HG03097 (cell line): ENCODE results near the gene EPB41.
"Not testable (repeated sequence)": the region's sequence is repeated elsewhere in the genome, so short reads cannot be mapped to it uniquely, and the experiment has no call there.

Experiments
- ATAC-seq: cut with Tn5 transposase; IDR thresholded peaks from one replicate; pipeline ENCODE4 v1.9.1; 2021; ENCODE audit not compliant: unreplicated experiment, low FRiP score

Gene EPB41

DNA sequence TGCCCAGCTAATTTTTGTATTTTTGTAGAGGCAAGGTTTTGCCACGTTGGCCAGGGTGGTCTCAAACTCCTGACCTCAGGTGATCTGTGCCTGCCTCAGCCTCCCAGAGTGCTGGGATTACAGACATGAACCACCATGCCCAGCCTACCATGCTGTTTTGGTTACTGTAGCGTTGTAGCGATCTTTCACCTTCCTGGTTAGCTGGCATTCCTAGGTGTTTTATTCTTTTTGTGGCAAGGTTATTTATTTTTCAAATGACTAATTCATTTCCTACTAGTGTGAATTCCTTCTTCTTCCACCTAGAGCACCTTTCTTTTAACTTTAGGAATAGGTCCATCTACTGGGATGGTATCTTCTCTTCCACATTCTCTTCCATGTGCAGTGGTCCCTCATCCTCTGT lies 180.1 kb downstream of the EPB41 start:
- ATAC-seq: no peak

DNA sequence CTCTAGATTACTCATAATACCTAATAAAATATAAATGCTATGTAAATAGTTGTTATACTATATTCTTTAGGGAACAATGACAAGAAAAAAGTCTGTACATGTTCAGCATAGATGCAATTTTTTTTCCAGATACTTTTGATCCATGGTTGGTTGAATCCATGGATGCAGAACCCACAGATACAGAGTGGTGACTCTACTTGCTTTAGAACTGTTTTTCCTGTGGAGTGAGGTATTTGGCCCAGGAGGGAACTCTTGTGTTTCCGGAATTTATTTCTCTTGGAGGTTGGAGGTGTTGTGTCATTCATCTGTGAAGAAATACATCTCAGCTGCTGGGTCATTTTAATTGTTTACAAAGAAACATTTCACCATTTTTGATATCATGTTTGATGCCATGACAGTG lies 180.6 kb downstream of the EPB41 start:
- no peak for ATAC-seq

DNA sequence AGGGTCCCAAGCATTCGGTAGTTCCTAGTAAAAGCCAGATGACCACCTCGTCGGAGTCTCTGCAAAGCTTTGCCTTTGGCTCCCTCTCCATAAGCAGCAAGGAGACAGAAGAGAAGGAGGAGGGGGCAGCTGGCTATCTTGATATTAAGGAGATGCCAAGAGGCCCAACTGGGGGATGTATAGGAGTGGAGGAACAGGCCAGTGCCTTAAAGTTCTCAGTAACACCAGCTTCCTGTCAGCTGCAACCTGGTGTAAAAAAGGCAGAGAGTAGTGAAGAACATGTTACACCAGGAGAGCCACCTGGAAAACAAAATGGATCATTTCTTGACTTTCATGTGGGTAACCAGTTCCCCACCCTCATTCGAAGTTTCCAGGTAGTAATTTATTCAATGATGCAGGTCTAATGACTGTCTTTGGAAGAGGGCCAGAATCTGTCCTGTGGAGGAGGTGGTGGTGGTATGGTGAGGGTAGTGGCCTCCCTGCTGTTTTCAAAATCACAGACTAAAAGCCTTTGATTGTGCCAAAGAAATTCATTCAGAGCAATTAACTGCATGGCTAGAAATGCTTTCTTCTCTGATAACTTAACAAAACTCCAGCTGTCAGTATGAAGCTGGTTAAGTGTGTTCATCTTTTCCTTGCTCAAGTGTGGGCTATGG lies 182.0 kb downstream of the EPB41 start:
- ATAC-seq: no peak

DNA sequence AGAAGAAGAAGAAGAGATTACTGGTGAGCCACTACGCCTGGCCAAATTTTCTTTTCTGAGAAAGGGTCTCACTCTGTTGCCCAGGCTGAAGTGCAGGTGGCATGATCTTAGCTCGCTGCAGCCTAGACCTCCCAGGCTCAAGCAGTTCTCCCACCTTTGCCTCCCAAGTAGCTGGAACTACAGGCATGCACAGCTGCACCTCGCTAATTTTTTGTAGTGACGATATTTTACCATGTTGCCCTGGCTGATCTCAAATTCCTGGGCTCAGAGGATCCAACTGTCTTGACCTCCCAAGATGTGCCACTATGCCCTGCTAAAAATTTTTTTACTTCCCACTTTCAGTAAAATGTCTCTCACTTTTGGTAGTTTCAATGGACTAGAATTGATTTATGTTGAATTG lies 184.9 kb downstream of the EPB41 start:
- no peak for ATAC-seq

DNA sequence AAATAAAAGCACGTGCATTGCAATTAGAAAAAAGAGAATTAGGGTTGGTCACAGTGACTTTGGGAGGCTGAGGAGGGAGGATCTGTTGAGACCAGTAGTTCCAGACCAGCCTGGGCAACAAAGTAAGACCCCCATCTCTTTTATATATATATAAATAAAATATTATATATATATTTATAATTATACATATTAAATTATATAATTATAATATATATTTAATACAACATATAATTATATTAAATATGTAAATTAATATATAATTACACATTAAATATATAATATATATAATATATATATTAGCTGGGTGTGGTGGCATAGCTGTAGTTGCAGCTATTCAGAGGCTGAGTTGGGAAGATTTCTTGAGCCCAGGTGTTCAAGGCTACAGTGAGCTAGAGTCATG lies 186.1 kb downstream of the EPB41 start:
- ATAC-seq: no peak

DNA sequence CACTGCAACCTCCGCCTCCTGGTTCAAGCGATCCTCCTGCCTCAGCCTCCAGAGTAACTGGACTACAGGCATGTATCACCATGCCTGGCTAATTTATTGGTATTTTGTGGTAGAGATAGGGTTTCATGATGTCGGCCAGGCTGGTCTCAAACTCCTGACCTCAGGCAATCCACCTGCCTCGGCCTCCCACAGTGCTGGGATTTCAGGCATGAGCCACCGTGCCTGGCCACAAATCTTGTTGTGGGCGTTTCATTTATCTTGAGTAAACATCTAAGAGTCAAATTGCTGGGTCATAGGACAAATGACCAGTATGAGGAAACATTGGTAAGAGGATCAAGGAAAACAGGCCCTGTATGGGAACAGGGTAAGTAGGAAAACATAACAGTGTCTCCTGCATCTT lies 191.5 kb downstream of the EPB41 start:
- no peak for ATAC-seq

DNA sequence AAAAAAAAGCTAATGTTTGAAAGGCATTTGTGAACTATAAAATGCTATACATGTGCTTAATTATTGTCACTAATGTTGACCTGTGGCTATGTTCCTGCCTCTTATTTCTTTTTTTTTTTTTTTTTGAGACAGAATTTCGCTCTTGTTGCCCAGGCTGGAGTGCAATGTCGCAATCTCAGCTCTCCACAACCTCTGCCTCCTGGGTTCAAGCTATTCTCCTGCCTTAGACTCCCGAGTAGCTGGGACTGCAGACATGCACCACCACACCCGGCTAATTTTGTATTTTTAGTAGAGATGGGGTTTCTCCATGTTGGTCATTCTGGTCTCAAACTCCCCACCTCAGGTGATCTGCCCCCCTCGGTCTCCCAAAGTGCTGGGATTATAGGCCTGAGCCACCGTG lies 193.7 kb downstream of the EPB41 start:
- ATAC-seq: not testable (repeated sequence)

DNA sequence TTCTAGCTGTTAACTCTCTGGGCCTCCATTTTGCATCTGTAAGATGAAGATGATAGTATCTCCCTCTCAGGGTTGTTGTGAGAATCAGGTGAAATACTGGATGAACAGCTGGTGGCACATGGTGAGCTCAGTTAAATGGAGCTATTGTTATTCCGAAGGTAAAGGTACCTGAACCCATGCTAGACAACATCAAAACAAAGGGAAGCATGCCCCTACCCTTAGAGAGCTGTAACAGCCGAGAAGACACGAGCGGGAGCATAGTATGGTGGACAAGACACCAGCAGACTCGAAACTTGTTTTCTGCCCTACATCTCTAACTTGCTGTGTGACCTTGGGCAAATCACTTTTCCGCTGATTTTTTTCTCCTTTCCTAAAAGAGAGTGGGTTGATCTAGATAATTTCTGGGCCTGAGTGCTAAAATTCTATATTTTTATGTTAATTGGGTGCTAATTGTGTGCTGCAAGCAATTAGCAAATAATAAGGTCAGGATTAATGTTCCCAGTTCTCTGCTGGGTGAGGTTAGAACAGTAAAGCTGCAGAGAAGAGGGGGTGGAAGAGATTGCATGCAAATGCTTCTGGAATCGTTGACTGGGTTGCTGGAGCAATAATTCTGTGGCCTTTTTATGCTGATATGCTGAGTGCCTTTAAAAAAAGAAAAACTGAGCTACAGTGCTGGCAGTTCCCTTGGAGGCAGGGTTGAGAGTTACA lies 198.5 kb downstream of the EPB41 start:
- no peak for ATAC-seq

DNA sequence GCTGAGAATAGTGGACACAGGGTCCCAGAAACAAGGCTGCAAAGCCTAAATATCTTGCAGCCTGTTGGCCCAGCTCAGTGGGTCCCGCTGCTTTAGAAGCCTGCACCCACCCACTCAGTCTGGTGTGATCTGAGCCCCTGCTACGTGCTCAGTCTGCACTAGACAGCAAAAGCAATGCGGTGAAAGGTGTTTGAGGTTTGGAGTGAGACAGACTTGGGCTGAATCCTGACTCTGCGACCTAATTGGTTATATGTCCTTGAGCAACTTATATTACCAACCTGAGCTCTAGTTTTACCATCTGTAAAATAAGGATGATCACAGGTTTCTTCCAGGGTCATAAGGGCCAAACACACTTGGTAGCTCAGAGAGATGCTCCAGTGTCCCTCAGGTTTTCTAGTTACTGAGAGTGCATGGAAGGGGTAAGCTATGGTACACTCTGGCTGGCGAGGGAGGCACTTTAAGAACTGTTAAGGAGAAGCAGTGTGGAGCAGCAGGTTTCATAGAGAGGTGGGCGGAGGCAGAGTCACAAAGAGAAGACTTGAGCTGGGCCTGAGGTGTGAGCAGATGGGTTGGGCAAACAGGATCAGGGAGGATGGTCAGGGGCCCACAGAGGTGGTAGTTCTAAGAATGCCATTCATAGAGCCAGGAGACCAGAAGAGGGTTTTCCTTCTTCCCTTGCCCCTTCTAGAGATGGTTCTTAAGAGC lies 199.2 kb downstream of the EPB41 start:
- ATAC-seq: no peak

DNA sequence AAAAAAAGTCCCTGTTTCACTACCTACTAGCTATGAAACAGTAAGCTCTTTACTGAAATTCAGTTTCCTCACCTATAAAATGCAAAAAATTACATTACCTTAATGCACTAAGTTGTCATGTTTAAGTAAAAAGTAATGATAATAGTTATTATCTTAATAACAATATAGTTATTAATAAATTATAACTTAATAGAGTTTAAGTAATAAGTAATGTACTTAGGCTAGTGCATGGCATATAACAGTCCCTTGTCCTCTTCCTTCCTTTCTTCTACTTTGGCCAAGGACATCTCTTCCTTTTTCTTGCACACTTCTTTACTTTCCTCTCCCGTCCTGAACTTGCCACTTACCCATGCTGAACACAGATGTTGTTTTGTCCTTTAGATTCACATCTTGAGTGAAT lies 200.3 kb downstream of the EPB41 start:
- ATAC-seq: no peak

DNA sequence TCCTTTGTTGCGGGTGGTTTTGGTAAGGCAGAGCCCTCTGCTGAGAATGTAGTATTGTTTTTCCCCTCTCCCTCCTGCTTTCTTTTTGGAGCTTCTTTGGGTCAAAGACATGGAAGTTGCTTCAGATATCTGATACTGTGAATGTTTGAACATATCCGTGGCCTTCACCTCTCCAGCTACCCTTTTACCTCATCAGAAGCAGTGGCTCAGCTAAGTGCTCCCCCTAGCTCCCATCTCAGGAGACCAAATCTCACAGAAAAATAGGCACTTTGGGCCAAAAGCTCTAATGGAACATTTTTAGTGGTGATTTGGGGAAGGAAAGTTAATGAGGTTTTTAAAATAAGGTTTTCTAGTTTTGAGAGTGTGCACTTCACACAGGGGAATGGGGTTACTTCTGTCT lies 203.0 kb downstream of the EPB41 start:
- ATAC-seq: no peak

DNA sequence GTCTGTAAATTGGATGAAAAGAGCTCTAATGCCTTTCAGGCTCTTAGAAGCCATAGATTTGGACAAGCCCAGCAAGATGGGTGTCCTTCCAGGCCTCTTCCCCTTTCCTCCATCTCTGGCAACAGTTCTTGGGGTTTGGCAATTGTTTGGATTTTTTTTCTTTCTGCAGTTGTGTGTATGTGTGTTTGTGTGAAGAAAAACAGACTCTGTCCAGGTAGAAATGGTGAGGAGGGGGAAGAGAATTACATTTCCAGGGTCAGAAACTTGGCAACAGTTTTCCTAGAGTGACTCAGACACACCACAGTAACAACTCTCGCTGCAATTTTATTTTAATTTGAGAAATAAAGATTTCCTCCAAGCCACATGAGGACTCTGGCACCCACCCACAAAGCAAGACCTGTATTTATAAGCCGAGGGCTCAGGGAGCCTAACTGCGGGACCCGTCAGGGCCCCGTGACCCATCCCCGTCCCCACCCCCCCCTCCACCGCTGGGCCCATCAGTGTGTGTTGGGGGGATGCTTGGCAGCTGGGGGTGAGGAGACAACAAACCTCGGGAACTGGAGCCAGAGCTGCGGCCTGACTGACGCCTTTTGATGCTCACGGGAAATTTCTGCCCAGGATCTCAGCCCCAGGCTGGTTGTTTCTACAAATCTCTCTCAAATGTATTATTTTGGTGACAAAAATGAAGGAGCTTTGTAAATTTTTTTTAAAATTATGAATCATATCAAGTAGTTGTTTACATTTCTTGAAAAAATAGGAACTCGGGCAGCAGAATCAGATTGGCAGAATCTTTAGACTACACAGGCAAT lies 205.0 kb downstream of the EPB41 start:
- ATAC-seq: no peak

DNA sequence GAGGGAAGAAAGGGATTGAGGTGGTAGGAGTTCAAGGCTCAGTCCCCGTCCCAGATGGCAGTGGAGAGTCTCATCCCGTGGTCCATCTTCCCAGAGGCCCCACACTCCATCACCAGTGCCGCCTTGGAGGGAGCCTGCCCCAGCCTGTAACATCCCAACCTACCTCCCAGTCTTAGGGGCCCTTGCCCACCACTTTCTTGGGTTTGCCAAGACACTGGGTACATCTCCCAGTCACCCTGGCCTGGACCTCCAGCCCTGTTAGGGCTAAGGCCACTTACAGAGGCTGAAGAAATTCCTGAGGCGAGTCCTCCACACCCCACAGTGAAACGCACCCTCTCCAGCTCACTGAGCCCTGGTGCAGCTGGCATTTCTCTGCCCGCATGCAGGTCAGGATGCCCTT lies 206.0 kb downstream of the EPB41 start:
- ATAC-seq: no peak

DNA sequence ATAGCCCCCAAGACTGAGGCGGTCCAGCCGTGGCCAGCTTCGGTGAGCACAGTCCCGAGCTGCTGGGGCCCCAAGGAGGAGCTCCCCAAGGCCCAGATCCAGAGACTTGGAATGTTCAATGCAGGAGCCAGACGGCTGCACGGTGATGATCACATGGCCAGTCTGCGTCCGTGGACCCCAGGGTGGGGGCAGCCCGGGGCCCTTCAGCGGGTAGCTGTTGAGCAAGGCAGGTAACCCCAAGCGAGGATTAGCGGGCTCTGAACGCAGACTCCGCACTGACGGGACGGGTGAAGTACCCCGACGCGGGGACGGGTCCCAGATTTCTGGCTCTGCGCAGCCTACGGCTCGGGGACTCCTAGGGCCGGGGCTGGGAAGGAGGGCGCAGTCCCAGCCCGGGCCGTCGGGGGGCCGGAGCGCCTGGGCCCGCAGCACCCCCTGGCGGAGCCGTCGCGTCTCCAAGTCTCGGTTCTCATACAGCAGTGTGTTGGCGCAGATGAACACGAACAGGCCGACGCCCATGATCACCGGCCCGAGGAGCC lies 206.6 kb downstream of the EPB41 start:
- no peak for ATAC-seq

DNA sequence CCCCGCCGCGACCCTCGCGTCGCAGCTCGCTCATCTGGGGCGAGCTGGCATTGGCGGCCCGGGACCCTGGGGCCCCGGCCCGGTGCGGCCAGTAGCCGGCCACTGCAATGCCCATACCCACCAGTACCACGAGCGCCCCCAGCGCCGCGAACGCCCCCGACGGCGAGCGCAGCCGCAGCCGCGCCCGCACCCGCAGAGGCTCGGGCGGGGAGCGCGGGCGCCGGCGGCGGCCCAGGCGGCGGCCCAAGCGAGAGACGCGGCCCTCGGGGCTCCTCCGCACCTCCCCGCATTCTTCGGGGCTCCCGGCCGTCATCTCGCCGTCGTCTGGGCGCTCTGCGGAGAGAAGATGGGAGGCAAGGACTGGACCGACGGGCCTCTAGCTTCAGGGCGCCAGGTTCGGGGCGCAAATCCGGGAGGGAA lies 207.2 kb downstream of the EPB41 start:
- no peak for ATAC-seq

DNA sequence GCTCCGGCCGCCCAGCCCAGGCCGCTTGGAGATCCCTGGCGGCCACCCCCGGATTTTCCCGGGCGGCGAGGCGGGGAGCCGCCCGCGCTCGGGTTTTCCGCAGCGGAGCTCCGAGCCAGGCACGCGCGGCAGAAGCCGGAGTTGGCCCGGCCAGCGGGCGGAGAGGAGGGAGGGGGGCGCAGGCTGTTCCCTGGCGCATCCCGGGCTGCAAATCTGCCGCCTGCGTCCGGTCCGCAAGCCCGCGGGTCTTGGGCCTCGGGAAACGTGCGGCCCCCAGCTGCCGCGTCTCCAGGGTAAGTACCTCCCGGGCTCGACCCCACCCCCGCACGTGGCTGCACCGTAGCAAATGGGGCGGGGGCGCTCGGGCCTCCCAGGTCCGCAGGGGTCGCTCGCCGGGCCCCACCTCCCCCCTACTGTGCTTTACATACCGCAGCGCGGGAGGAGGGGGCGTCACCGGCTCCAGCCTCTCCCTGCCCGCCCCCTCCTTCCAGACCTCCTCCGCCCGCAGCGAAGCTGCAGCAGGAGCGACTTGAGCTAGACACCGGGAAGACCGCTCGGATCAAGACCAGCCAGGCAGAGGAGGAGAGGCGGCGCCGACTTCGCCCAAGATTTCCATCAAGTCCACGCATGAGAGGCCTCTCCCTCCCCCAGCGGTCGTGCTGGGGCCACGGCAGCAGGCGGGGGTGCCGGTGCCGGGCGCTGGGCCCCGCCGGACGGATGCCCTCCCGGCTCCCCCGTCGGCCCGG lies 207.7 kb downstream of the EPB41 start:
- ATAC-seq: no peak

DNA sequence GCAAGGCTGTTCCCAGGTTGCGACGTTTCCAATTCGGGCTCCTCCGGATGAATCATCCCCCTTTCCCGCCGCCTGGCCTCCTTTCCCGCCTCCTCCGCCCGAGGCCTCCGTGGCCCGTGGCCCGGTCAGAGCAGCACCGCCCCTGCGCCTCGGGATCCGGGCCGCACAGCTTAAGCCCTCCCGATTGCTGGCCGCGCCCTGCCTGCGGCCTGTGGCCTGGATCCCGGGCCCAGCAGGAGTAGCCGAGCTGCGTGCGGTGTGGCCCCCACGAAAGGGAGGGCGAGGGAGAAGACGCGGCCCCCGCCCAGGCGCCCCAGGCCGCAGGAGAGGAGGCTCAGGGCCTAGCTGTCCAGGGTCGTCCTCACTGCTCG lies 208.3 kb downstream of the EPB41 start:
- no peak for ATAC-seq

DNA sequence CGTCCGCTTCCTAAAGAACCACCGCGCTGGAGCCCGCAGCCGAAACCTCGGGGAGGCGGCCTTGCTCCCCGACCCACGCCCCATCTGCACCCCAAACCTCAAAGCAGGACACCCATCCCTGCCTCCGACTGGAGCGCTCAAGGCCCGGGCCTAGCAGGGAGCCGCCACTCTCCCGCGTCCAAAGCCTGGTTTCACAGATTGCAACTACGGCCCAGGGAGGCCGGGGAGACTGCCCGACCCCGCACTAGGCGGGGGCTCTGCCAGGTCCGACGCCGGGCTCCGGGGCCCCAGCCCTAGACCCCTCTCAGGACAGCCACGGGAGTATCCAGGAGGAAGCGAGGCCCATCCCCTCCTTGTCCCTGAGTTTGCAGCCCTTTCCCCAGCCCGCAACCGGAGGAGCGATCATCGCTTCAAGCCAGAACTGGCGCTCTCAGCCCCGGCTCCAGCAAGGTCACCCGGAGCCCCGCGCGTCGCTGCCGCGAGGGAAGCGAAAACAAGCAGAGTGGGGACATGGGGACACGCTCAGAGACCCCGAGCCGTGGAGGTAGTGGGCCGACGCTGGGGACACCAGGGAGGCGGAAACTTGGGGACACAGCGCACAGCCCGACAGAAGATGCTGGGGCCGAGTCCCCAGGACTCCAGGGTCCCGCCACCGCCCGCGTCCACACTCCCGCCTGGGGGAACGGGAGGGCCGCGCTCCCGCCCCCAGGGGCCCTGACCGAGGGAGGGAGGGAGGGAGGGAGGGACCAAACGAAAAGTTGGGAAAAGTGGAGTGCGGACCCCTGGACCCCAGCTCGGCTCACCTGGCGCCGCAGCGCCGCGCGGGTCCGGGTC lies 208.9 kb downstream of the EPB41 start:
- no peak for ATAC-seq

DNA sequence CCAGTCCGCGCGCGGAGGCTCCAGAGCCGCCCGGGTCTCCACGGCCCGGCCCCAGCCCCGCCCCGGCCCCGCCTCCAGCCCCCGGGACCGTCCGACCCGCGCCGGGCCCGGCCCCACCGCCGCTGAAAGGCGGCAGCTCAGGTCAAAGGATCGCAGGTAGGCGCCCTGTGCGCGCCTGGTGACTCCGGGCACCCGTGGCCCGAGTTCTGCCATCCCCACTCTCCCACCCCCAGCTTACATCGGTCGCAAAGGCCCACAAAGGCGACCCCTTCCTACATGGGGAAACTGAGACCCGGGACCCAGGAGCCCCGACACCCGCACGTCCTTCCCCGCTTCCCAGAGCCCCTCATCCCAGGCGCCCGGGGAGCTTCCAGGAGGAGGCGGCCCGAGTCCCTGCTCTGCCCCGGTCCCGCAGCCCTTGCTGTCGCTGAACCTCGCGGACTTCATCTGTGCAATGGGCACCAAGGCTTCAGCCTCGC lies 209.6 kb downstream of the EPB41 start, which contains the start of gene TMEM200B:
TSS of gene TMEM200B (minus strand) at position 17 of the 479 bp plus-strand sequence. CDS start 2,075 bp downstream, outside the sequence.
- ATAC-seq: no peak
